ENCODE data around the gene SLC4A3.

Gene SLC4A3

GRCh38 chr2:219627103-219628100 lies at the start of gene SLC4A3:
Gene SLC4A3 (plus strand): TSS chr2:219627630. CDS start chr2:219627993, 363 bp downstream.
- peaks cover 3% of the 10 kb centered on the region for H3K4me1 ChIP-seq (ENCODE audit: control insufficient read depth, insufficient read depth, low read length)
- no peak within 1 kb of the TSS for H3K27ac ChIP-seq (ENCODE audit: low read depth, low read length)
- no peaks in the 10 kb centered on the region for H3K27me3 ChIP-seq (ENCODE audit: control insufficient read depth, insufficient read depth, low read length)
- no peak within 1 kb of the TSS for H3K9ac ChIP-seq (ENCODE audit: low read length)
- H3K36me3 ChIP-seq (ENCODE audit: control insufficient read depth, insufficient read depth, low read length), result no peaks in the 10 kb centered on the region
- H3K4me3 ChIP-seq (ENCODE audit: low read length), result peak within 1 kb of the TSS; percentile 65

- H3K27ac ChIP-seq (ENCODE audit: low read depth, low read length), result no peak overlapping the region
Observed at GRCh38 chr2:219578811-219579613, 48.4 kb upstream of the SLC4A3 start.

GRCh38 chr2:219581346-219581745 lies 46.1 kb upstream of the SLC4A3 start:
- no peak overlapping the region for H3K9ac ChIP-seq (ENCODE audit: low read length)
- H3K36me3 ChIP-seq (ENCODE audit: control insufficient read depth, insufficient read depth, low read length), result no peaks in the 10 kb centered on the region
- H3K4me3 ChIP-seq (ENCODE audit: low read length), result no peak overlapping the region
- H3K4me1 ChIP-seq (ENCODE audit: control insufficient read depth, insufficient read depth, low read length), result no peaks in the 10 kb centered on the region
- peaks cover 4% of the 10 kb centered on the region for H3K27me3 ChIP-seq (ENCODE audit: control insufficient read depth, insufficient read depth, low read length)
- H3K27ac ChIP-seq (ENCODE audit: low read depth, low read length), result no peak overlapping the region

More at GRCh38 chr2:219578811-219579613, 48.4 kb upstream of the SLC4A3 start:
- no peak overlapping the region for H3K4me3 ChIP-seq (ENCODE audit: low read length)
- H3K36me3 ChIP-seq (ENCODE audit: control insufficient read depth, insufficient read depth, low read length), result no peaks in the 10 kb centered on the region
- peaks cover 6% of the 10 kb centered on the region for H3K27me3 ChIP-seq (ENCODE audit: control insufficient read depth, insufficient read depth, low read length)
- H3K4me1 ChIP-seq (ENCODE audit: control insufficient read depth, insufficient read depth, low read length), result no peaks in the 10 kb centered on the region
- no peak overlapping the region for H3K9ac ChIP-seq (ENCODE audit: low read length)

GRCh38 chr2:219591091-219591490 lies 36.3 kb upstream of the SLC4A3 start:
- Histone ChIP-seq H3K27ac (ENCODE audit: low read depth, low read length) (no peak overlapping the region), H3K9ac (ENCODE audit: low read length) (no peak overlapping the region), H3K27me3 (ENCODE audit: control insufficient read depth, insufficient read depth, low read length) (no peaks in the 10 kb centered on the region), H3K4me1 (ENCODE audit: control insufficient read depth, insufficient read depth, low read length) (no peaks in the 10 kb centered on the region), H3K4me3 (ENCODE audit: low read length) (no peak overlapping the region), H3K36me3 (ENCODE audit: control insufficient read depth, insufficient read depth, low read length) (no peaks in the 10 kb centered on the region)

GRCh38 chr2:219592736-219593135 lies 34.7 kb upstream of the SLC4A3 start:
- no peak overlapping the region for H3K4me3 ChIP-seq (ENCODE audit: low read length)
- no peaks in the 10 kb centered on the region for H3K27me3 ChIP-seq (ENCODE audit: control insufficient read depth, insufficient read depth, low read length)
- no peak overlapping the region for H3K9ac ChIP-seq (ENCODE audit: low read length)
- H3K27ac ChIP-seq (ENCODE audit: low read depth, low read length), result no peak overlapping the region
- no peaks in the 10 kb centered on the region for H3K36me3 ChIP-seq (ENCODE audit: control insufficient read depth, insufficient read depth, low read length)
- H3K4me1 ChIP-seq (ENCODE audit: control insufficient read depth, insufficient read depth, low read length), result no peaks in the 10 kb centered on the region

- H3K9ac ChIP-seq (ENCODE audit: low read length), result no peak overlapping the region
- H3K4me1 ChIP-seq (ENCODE audit: control insufficient read depth, insufficient read depth, low read length), result peaks cover under 1% of the 10 kb centered on the region
- no peaks in the 10 kb centered on the region for H3K36me3 ChIP-seq (ENCODE audit: control insufficient read depth, insufficient read depth, low read length)
- no peak overlapping the region for H3K4me3 ChIP-seq (ENCODE audit: low read length)
- H3K27ac ChIP-seq (ENCODE audit: low read depth, low read length), result no peak overlapping the region
- no peaks in the 10 kb centered on the region for H3K27me3 ChIP-seq (ENCODE audit: control insufficient read depth, insufficient read depth, low read length)
Observed at GRCh38 chr2:219593154-219593553, 34.3 kb upstream of the SLC4A3 start.

GRCh38 chr2:219595256-219595655 lies 32.2 kb upstream of the SLC4A3 start:
- Histone ChIP-seq H3K4me3 (ENCODE audit: low read length) (no peak overlapping the region), H3K4me1 (ENCODE audit: control insufficient read depth, insufficient read depth, low read length) (peaks cover 4% of the 10 kb centered on the region), H3K9ac (ENCODE audit: low read length) (no peak overlapping the region), H3K27me3 (ENCODE audit: control insufficient read depth, insufficient read depth, low read length) (no peaks in the 10 kb centered on the region), H3K27ac (ENCODE audit: low read depth, low read length) (no peak overlapping the region), H3K36me3 (ENCODE audit: control insufficient read depth, insufficient read depth, low read length) (no peaks in the 10 kb centered on the region)

GRCh38 chr2:219596954-219597551 lies 30.4 kb upstream of the SLC4A3 start:
- Histone ChIP-seq H3K27ac (ENCODE audit: low read depth, low read length) (peak overlapping the region; percentile 93), H3K9ac (ENCODE audit: low read length) (peak overlapping the region; percentile 4), H3K4me1 (ENCODE audit: control insufficient read depth, insufficient read depth, low read length) (peaks cover 4% of the 10 kb centered on the region), H3K36me3 (ENCODE audit: control insufficient read depth, insufficient read depth, low read length) (peaks cover 6% of the 10 kb centered on the region), H3K4me3 (ENCODE audit: low read length) (peak overlapping the region; percentile 100), H3K27me3 (ENCODE audit: control insufficient read depth, insufficient read depth, low read length) (no peaks in the 10 kb centered on the region)

- H3K27ac ChIP-seq (ENCODE audit: low read depth, low read length), result peak within 1 kb of the TSS; percentile 93
- peak within 1 kb of the TSS; percentile 100 for H3K4me3 ChIP-seq (ENCODE audit: low read length)
- peaks cover 12% of the 10 kb centered on the region for H3K36me3 ChIP-seq (ENCODE audit: control insufficient read depth, insufficient read depth, low read length)
- peaks cover 4% of the 10 kb centered on the region for H3K4me1 ChIP-seq (ENCODE audit: control insufficient read depth, insufficient read depth, low read length)
- peak within 1 kb of the TSS; percentile 62 for H3K9ac ChIP-seq (ENCODE audit: low read length)
- no peaks in the 10 kb centered on the region for H3K27me3 ChIP-seq (ENCODE audit: control insufficient read depth, insufficient read depth, low read length)
Observed at GRCh38 chr2:219597552-219598307, 29.7 kb upstream of the SLC4A3 start, which contains the start of gene STK11IP. Gene STK11IP (plus strand): TSS chr2:219597857. CDS start chr2:219598120, 263 bp downstream.

GRCh38 chr2:219598308-219599078 lies 28.9 kb upstream of the SLC4A3 start:
- H3K9ac ChIP-seq (ENCODE audit: low read length), result peak overlapping the region; percentile 62
- H3K36me3 ChIP-seq (ENCODE audit: control insufficient read depth, insufficient read depth, low read length), result peaks cover 12% of the 10 kb centered on the region
- no peaks in the 10 kb centered on the region for H3K27me3 ChIP-seq (ENCODE audit: control insufficient read depth, insufficient read depth, low read length)
- peak overlapping the region; percentile 100 for H3K4me3 ChIP-seq (ENCODE audit: low read length)
- H3K4me1 ChIP-seq (ENCODE audit: control insufficient read depth, insufficient read depth, low read length), result peaks cover 4% of the 10 kb centered on the region
- peak overlapping the region; percentile 93 for H3K27ac ChIP-seq (ENCODE audit: low read depth, low read length)

GRCh38 chr2:219603771-219604170 lies 23.7 kb upstream of the SLC4A3 start:
- Histone ChIP-seq H3K4me3 (ENCODE audit: low read length) (no peak overlapping the region), H3K27me3 (ENCODE audit: control insufficient read depth, insufficient read depth, low read length) (no peaks in the 10 kb centered on the region), H3K9ac (ENCODE audit: low read length) (no peak overlapping the region), H3K27ac (ENCODE audit: low read depth, low read length) (no peak overlapping the region), H3K4me1 (ENCODE audit: control insufficient read depth, insufficient read depth, low read length) (no peaks in the 10 kb centered on the region), H3K36me3 (ENCODE audit: control insufficient read depth, insufficient read depth, low read length) (peaks cover 32% of the 10 kb centered on the region)

Measured in rectal smooth muscle tissue (tissue), 1 donor.